ENCODE measurements around the gene MUSK.

MUSK gene

GRCh38 chr9:110700953-110701352 lies 32.4 kb downstream of the MUSK start:
- Histone ChIP-seq H3K27me3 (ENCODE audit: control insufficient read depth, insufficient read depth, low read length) (no peaks in the 10 kb centered on the region), H3K9ac (ENCODE audit: low read length) (no peak overlapping the region), H3K4me1 (ENCODE audit: control insufficient read depth, insufficient read depth, low read length) (no peaks in the 10 kb centered on the region), H3K4me3 (ENCODE audit: low read depth, low read length) (no peak overlapping the region), H3K27ac (ENCODE audit: low read depth, low read length) (no peak overlapping the region), H3K9me3 (ENCODE audit: control insufficient read depth, insufficient read depth, low read depth, low read length) (no peaks in the 10 kb centered on the region), H3K36me3 (ENCODE audit: control insufficient read depth, insufficient read depth, low read length) (no peaks in the 10 kb centered on the region)

- H3K27ac ChIP-seq (ENCODE audit: low read depth, low read length) = no peak overlapping the region
- no peaks in the 10 kb centered on the region for H3K4me1 ChIP-seq (ENCODE audit: control insufficient read depth, insufficient read depth, low read length)
- no peaks in the 10 kb centered on the region for H3K27me3 ChIP-seq (ENCODE audit: control insufficient read depth, insufficient read depth, low read length)
- no peaks in the 10 kb centered on the region for H3K36me3 ChIP-seq (ENCODE audit: control insufficient read depth, insufficient read depth, low read length)
- no peaks in the 10 kb centered on the region for H3K9me3 ChIP-seq (ENCODE audit: control insufficient read depth, insufficient read depth, low read depth, low read length)
- H3K9ac ChIP-seq (ENCODE audit: low read length) = no peak overlapping the region
- no peak overlapping the region for H3K4me3 ChIP-seq (ENCODE audit: low read depth, low read length)
Observed at GRCh38 chr9:110703669-110704068, 35.1 kb downstream of the MUSK start.

- Histone ChIP-seq H3K4me3 (ENCODE audit: low read depth, low read length) (no peak overlapping the region), H3K4me1 (ENCODE audit: control insufficient read depth, insufficient read depth, low read length) (no peaks in the 10 kb centered on the region), H3K9ac (ENCODE audit: low read length) (no peak overlapping the region), H3K27ac (ENCODE audit: low read depth, low read length) (no peak overlapping the region), H3K27me3 (ENCODE audit: control insufficient read depth, insufficient read depth, low read length) (no peaks in the 10 kb centered on the region), H3K9me3 (ENCODE audit: control insufficient read depth, insufficient read depth, low read depth, low read length) (no peaks in the 10 kb centered on the region), H3K36me3 (ENCODE audit: control insufficient read depth, insufficient read depth, low read length) (no peaks in the 10 kb centered on the region)
Observed at GRCh38 chr9:110707419-110707818, 38.8 kb downstream of the MUSK start.

- Histone ChIP-seq H3K4me3 (ENCODE audit: low read depth, low read length) (no peak overlapping the region), H3K9me3 (ENCODE audit: control insufficient read depth, insufficient read depth, low read depth, low read length) (no peaks in the 10 kb centered on the region), H3K27ac (ENCODE audit: low read depth, low read length) (no peak overlapping the region), H3K36me3 (ENCODE audit: control insufficient read depth, insufficient read depth, low read length) (no peaks in the 10 kb centered on the region), H3K4me1 (ENCODE audit: control insufficient read depth, insufficient read depth, low read length) (peaks cover 13% of the 10 kb centered on the region), H3K27me3 (ENCODE audit: control insufficient read depth, insufficient read depth, low read length) (no peaks in the 10 kb centered on the region), H3K9ac (ENCODE audit: low read length) (no peak overlapping the region)
Observed at GRCh38 chr9:110710420-110710819, 41.8 kb downstream of the MUSK start.

- H3K27me3 ChIP-seq (ENCODE audit: control insufficient read depth, insufficient read depth, low read length) = no peaks in the 10 kb centered on the region
- H3K36me3 ChIP-seq (ENCODE audit: control insufficient read depth, insufficient read depth, low read length) = no peaks in the 10 kb centered on the region
- no peak overlapping the region for H3K4me3 ChIP-seq (ENCODE audit: low read depth, low read length)
- H3K9ac ChIP-seq (ENCODE audit: low read length) = no peak overlapping the region
- H3K9me3 ChIP-seq (ENCODE audit: control insufficient read depth, insufficient read depth, low read depth, low read length) = no peaks in the 10 kb centered on the region
- no peak overlapping the region for H3K27ac ChIP-seq (ENCODE audit: low read depth, low read length)
- peaks cover 13% of the 10 kb centered on the region for H3K4me1 ChIP-seq (ENCODE audit: control insufficient read depth, insufficient read depth, low read length)
Observed at GRCh38 chr9:110712955-110713354, 44.4 kb downstream of the MUSK start.

- Histone ChIP-seq H3K27ac (ENCODE audit: low read depth, low read length) (no peak overlapping the region), H3K36me3 (ENCODE audit: control insufficient read depth, insufficient read depth, low read length) (no peaks in the 10 kb centered on the region), H3K4me1 (ENCODE audit: control insufficient read depth, insufficient read depth, low read length) (peaks cover 13% of the 10 kb centered on the region), H3K9ac (ENCODE audit: low read length) (no peak overlapping the region), H3K27me3 (ENCODE audit: control insufficient read depth, insufficient read depth, low read length) (no peaks in the 10 kb centered on the region), H3K9me3 (ENCODE audit: control insufficient read depth, insufficient read depth, low read depth, low read length) (no peaks in the 10 kb centered on the region), H3K4me3 (ENCODE audit: low read depth, low read length) (no peak overlapping the region)
Observed at GRCh38 chr9:110714314-110714713, 45.7 kb downstream of the MUSK start.

- no peak overlapping the region for H3K27ac ChIP-seq (ENCODE audit: low read depth, low read length)
- H3K4me3 ChIP-seq (ENCODE audit: low read depth, low read length) = no peak overlapping the region
- no peaks in the 10 kb centered on the region for H3K27me3 ChIP-seq (ENCODE audit: control insufficient read depth, insufficient read depth, low read length)
- no peaks in the 10 kb centered on the region for H3K36me3 ChIP-seq (ENCODE audit: control insufficient read depth, insufficient read depth, low read length)
- no peaks in the 10 kb centered on the region for H3K9me3 ChIP-seq (ENCODE audit: control insufficient read depth, insufficient read depth, low read depth, low read length)
- peaks cover 4% of the 10 kb centered on the region; the same call in 1 of the 2 replicates for H3K4me1 ChIP-seq (ENCODE audit: control insufficient read depth, insufficient read depth, low read length)
- H3K9ac ChIP-seq (ENCODE audit: low read length) = no peak overlapping the region
Observed at GRCh38 chr9:110728058-110728457, 59.5 kb downstream of the MUSK start.

GRCh38 chr9:110729641-110730040 lies 61.0 kb downstream of the MUSK start:
- Histone ChIP-seq H3K9ac (ENCODE audit: low read length) (no peak overlapping the region), H3K4me3 (ENCODE audit: low read depth, low read length) (no peak overlapping the region), H3K9me3 (ENCODE audit: control insufficient read depth, insufficient read depth, low read depth, low read length) (no peaks in the 10 kb centered on the region), H3K36me3 (ENCODE audit: control insufficient read depth, insufficient read depth, low read length) (no peaks in the 10 kb centered on the region), H3K4me1 (ENCODE audit: control insufficient read depth, insufficient read depth, low read length) (peaks cover 4% of the 10 kb centered on the region; the same call in 1 of the 2 replicates), H3K27me3 (ENCODE audit: control insufficient read depth, insufficient read depth, low read length) (no peaks in the 10 kb centered on the region), H3K27ac (ENCODE audit: low read depth, low read length) (no peak overlapping the region)

- Histone ChIP-seq H3K9me3 (ENCODE audit: control insufficient read depth, insufficient read depth, low read depth, low read length) (no peaks in the 10 kb centered on the region), H3K4me1 (ENCODE audit: control insufficient read depth, insufficient read depth, low read length) (peaks cover 4% of the 10 kb centered on the region; the same call in 1 of the 2 replicates), H3K27me3 (ENCODE audit: control insufficient read depth, insufficient read depth, low read length) (no peaks in the 10 kb centered on the region), H3K36me3 (ENCODE audit: control insufficient read depth, insufficient read depth, low read length) (no peaks in the 10 kb centered on the region), H3K4me3 (ENCODE audit: low read depth, low read length) (no peak overlapping the region), H3K27ac (ENCODE audit: low read depth, low read length) (no peak overlapping the region), H3K9ac (ENCODE audit: low read length) (no peak overlapping the region)
Observed at GRCh38 chr9:110731437-110732028, 62.9 kb downstream of the MUSK start.

- H3K9ac ChIP-seq (ENCODE audit: low read length) = no peak overlapping the region
Observed at GRCh38 chr9:110738982-110739381, 70.4 kb downstream of the MUSK start.

GRCh38 chr9:110742741-110743371 lies 74.3 kb downstream of the MUSK start:
- Histone ChIP-seq H3K27ac (ENCODE audit: low read depth, low read length) (no peak overlapping the region), H3K4me3 (ENCODE audit: low read depth, low read length) (no peak overlapping the region), H3K27me3 (ENCODE audit: control insufficient read depth, insufficient read depth, low read length) (no peaks in the 10 kb centered on the region), H3K36me3 (ENCODE audit: control insufficient read depth, insufficient read depth, low read length) (no peaks in the 10 kb centered on the region), H3K4me1 (ENCODE audit: control insufficient read depth, insufficient read depth, low read length) (peaks cover 15% of the 10 kb centered on the region), H3K9me3 (ENCODE audit: control insufficient read depth, insufficient read depth, low read depth, low read length) (no peaks in the 10 kb centered on the region; the same call in 1 of the 2 replicates), H3K9ac (ENCODE audit: low read length) (no peak overlapping the region)

More at GRCh38 chr9:110738982-110739381, 70.4 kb downstream of the MUSK start:
- H3K27me3 ChIP-seq (ENCODE audit: control insufficient read depth, insufficient read depth, low read length) = no peaks in the 10 kb centered on the region
- no peaks in the 10 kb centered on the region for H3K36me3 ChIP-seq (ENCODE audit: control insufficient read depth, insufficient read depth, low read length)
- no peak overlapping the region for H3K27ac ChIP-seq (ENCODE audit: low read depth, low read length)
- H3K4me1 ChIP-seq (ENCODE audit: control insufficient read depth, insufficient read depth, low read length) = peaks cover 6% of the 10 kb centered on the region; the same call in 1 of the 2 replicates
- no peak overlapping the region for H3K4me3 ChIP-seq (ENCODE audit: low read depth, low read length)
- H3K9me3 ChIP-seq (ENCODE audit: control insufficient read depth, insufficient read depth, low read depth, low read length) = no peaks in the 10 kb centered on the region; the same call in 1 of the 2 replicates

All from HUES6 (cell line).